GM12801 (cell line): ENCODE data around the gene TNFAIP8L2.

Experiments used
- TF ChIP-seq, protein P1 (sequence below): IDR thresholded peaks from one replicate; pipeline ENCODE4 v1.5.1; 2011; ENCODE audit warnings: control low read depth; ENCODE audit not compliant: insufficient read length; ENCODE audit errors: extremely low read depth

The TNFAIP8L2 gene

GRCh38 chr1:151193856-151194255, 37.4 kb downstream of the TNFAIP8L2 start:
- TF ChIP-seq, protein P1, sequence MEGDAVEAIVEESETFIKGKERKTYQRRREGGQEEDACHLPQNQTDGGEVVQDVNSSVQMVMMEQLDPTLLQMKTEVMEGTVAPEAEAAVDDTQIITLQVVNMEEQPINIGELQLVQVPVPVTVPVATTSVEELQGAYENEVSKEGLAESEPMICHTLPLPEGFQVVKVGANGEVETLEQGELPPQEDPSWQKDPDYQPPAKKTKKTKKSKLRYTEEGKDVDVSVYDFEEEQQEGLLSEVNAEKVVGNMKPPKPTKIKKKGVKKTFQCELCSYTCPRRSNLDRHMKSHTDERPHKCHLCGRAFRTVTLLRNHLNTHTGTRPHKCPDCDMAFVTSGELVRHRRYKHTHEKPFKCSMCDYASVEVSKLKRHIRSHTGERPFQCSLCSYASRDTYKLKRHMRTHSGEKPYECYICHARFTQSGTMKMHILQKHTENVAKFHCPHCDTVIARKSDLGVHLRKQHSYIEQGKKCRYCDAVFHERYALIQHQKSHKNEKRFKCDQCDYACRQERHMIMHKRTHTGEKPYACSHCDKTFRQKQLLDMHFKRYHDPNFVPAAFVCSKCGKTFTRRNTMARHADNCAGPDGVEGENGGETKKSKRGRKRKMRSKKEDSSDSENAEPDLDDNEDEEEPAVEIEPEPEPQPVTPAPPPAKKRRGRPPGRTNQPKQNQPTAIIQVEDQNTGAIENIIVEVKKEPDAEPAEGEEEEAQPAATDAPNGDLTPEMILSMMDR = no peak

- TF ChIP-seq, protein P1 = no peak
Observed at GRCh38 chr1:151196292-151196800, 39.9 kb downstream of the TNFAIP8L2 start.

- TF ChIP-seq, protein P1 = no peak
Observed at GRCh38 chr1:151197863-151198253, 41.4 kb downstream of the TNFAIP8L2 start.

GRCh38 chr1:151198254-151199127, 42.0 kb downstream of the TNFAIP8L2 start, which contains the start of gene PIP5K1A:
TSS of gene PIP5K1A (plus strand) at chr1:151198552. CDS start at chr1:151198997, 445 bp downstream.
- TF ChIP-seq, protein P1 = no peak

DNA sequence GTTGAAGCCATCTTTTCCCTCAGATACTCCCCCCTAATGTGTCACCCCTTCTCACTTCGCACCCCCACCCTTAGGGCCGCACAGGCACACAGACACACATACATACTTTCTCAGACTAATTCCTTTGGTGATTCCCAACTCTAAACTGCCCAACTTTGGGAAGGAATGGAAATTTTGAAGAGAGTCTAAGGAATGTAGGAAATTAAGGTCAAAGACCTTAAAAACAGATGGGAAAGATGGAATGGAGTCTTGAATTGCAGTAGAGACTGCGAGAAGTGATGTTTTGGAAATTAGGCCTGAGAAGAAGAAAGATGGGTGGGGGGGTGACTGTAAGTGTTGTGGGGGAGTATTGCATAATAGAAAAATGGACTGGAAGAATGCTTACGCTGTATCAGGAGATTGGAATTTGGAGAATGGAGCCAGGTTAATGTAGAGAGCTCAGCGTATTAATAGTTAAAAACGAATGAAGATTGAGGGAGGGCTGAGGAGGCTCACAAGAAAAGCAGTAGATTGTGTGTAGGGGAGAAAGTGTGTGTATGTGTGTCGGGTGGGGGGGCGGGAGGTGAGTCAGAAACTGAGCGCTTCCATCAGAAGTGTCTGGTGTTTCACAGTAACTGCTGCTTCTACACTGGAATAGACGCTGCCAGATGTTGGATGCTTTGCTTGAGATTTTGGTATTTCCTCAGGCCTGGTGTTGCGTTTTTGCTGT, 43.6 kb downstream of the TNFAIP8L2 start:
- TF ChIP-seq, protein P1 = no peak
